Peyer's patch (tissue), 4 donors: Measurements from ENCODE around the gene CEP128.

Source experiments
- POLR2A ChIP-seq, 2 donors: fragments of 450-650 bp; IDR thresholded peaks; one replicate each; pipeline ENCODE4 v1.5.1; 2017; ENCODE audit warnings: antibody characterized with exemption in 2 of 2, mild to moderate bottlenecking in 2 of 2, moderate library complexity in 2 of 2
- TF ChIP-seq, protein P1 (sequence below), 6 experiments: fragments of 450-650 bp in 4 of 6; fragments of 200-600 bp in 2 of 6; sonication (generic) in 1 of 6; IDR thresholded peaks; one replicate each; pipeline ENCODE4 v1.5.1; 2017 to 2019; ENCODE audit warnings: antibody characterized with exemption in 6 of 6, mild to moderate bottlenecking in 3 of 6, moderate library complexity in 1 of 6

DNA sequence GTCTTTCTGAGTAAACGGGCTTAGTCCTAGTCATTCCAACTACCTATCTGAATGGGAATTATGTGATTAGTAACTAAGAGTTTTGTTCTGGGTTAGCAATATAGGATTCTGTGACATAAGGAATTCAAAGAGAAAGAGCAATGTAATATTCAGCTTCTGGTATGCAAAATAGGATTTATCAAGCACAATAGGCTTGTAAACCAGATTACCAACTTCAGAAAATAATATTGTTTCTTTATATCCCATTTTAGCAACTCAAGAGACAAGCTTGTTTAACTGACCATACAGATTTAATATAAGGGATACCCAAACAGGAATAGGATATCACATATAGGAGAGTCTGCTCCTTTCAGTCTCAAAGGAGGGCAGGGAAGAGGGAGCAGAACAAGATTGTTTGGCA, 240.9 kb downstream of the CEP128 start:
- TF ChIP-seq, protein P1, sequence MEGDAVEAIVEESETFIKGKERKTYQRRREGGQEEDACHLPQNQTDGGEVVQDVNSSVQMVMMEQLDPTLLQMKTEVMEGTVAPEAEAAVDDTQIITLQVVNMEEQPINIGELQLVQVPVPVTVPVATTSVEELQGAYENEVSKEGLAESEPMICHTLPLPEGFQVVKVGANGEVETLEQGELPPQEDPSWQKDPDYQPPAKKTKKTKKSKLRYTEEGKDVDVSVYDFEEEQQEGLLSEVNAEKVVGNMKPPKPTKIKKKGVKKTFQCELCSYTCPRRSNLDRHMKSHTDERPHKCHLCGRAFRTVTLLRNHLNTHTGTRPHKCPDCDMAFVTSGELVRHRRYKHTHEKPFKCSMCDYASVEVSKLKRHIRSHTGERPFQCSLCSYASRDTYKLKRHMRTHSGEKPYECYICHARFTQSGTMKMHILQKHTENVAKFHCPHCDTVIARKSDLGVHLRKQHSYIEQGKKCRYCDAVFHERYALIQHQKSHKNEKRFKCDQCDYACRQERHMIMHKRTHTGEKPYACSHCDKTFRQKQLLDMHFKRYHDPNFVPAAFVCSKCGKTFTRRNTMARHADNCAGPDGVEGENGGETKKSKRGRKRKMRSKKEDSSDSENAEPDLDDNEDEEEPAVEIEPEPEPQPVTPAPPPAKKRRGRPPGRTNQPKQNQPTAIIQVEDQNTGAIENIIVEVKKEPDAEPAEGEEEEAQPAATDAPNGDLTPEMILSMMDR (IDR thresholded peaks at IDR 0.05) = no peak
- TF ChIP-seq POLR2A (IDR thresholded peaks at IDR 0.05) = no peak
